H9 (cell line): ENCODE results near the gene COMMD10. TPM values are rescaled to one million over a fixed set of nuclear protein-coding genes. Genes with fewer than 3 reads are reported as not detected.

Experiments
- DNase-seq: peaks from one replicate; pipeline ENCODE4 v3.0.0-alpha.2; 2017
- H2AFZ ChIP-seq: one replicate; pipeline ENCODE4 v1.6.1; 2013; ENCODE audit warnings: mild to moderate bottlenecking, low read length, control low read depth, moderate library complexity
- H2AK5ac ChIP-seq: 2 replicates; pipeline ENCODE4 v1.6.1; 2013; ENCODE audit warnings: low read length, control low read depth, mixed read lengths; ENCODE audit not compliant: insufficient read length
- H2BK120ac ChIP-seq: one replicate; pipeline ENCODE4 v1.6.1; 2013; ENCODE audit warnings: low read depth, mild to moderate bottlenecking, low read length, control low read depth, inconsistent platforms; ENCODE audit not compliant: poor library complexity, severe bottlenecking
- H2BK12ac ChIP-seq: 2 replicates; pipeline ENCODE4 v1.6.1; 2013; ENCODE audit warnings: low read length, control low read depth, mixed read lengths, low read depth; ENCODE audit not compliant: insufficient read length
- H2BK15ac ChIP-seq: 2 replicates; pipeline ENCODE4 v1.6.1; 2013; ENCODE audit warnings: low read depth, low read length, control low read depth
- H2BK20ac ChIP-seq: one replicate; pipeline ENCODE4 v1.6.1; 2013; ENCODE audit warnings: low read depth, mild to moderate bottlenecking, low read length, control low read depth, inconsistent platforms; ENCODE audit not compliant: poor library complexity, severe bottlenecking
- H2BK5ac ChIP-seq: 2 replicates; pipeline ENCODE4 v1.6.1; 2013; ENCODE audit warnings: low read length, control low read depth, mixed read lengths; ENCODE audit not compliant: insufficient read length
- H3K14ac ChIP-seq: 2 replicates; pipeline ENCODE4 v1.6.1; 2013; ENCODE audit warnings: low read length, control low read depth; ENCODE audit not compliant: insufficient read depth
- H3K18ac ChIP-seq: 2 replicates; pipeline ENCODE4 v1.6.1; 2013; ENCODE audit warnings: low read depth, mild to moderate bottlenecking, mixed read lengths, low read length, control low read depth; ENCODE audit not compliant: insufficient read length
- H3K23ac ChIP-seq: 2 replicates; pipeline ENCODE4 v1.6.1; 2013; ENCODE audit warnings: low read length, control low read depth, mixed read lengths, low read depth; ENCODE audit not compliant: insufficient read length
- H3K23me2 ChIP-seq: 2 replicates; pipeline ENCODE4 v1.6.1; 2013; ENCODE audit warnings: low read depth, mild to moderate bottlenecking, mixed read lengths, low read length, control low read depth; ENCODE audit not compliant: insufficient read length, poor library complexity, severe bottlenecking
- H3K27ac ChIP-seq: 2 replicates; pipeline ENCODE4 v1.5.1; 2013; ENCODE audit warnings: low read length, control low read depth, mixed read lengths, low read depth; ENCODE audit not compliant: insufficient read length
- H3K27me3 ChIP-seq: 2 replicates; pipeline ENCODE4 v1.6.1; 2013; ENCODE audit warnings: low read length, control low read depth, inconsistent platforms; ENCODE audit not compliant: insufficient read depth
- H3K4ac ChIP-seq: 2 replicates; pipeline ENCODE4 v1.6.1; 2013; ENCODE audit warnings: low read depth, mild to moderate bottlenecking, control low read depth, inconsistent platforms, low read length, moderate library complexity
- H3K4me1 ChIP-seq: 2 replicates; pipeline ENCODE4 v1.6.1; 2013; ENCODE audit warnings: low read length, control low read depth, inconsistent platforms; ENCODE audit not compliant: insufficient read depth
- H3K4me2 ChIP-seq: 2 replicates; pipeline ENCODE4 v1.6.1; 2013; ENCODE audit warnings: low read length, control low read depth, mixed read lengths; ENCODE audit not compliant: insufficient read length, insufficient read depth
- H3K56ac ChIP-seq: 2 replicates; pipeline ENCODE4 v1.6.1; 2013; ENCODE audit warnings: low read depth, mild to moderate bottlenecking, mixed read lengths, low read length, control low read depth; ENCODE audit not compliant: insufficient read length
- H3K79me1 ChIP-seq: 2 replicates; pipeline ENCODE4 v1.6.1; 2013; ENCODE audit warnings: low read depth, mild to moderate bottlenecking, moderate library complexity, low read length, control low read depth, inconsistent platforms; ENCODE audit not compliant: insufficient read depth, poor library complexity, severe bottlenecking
- H3K79me2 ChIP-seq: 2 replicates; pipeline ENCODE4 v1.6.1; 2013; ENCODE audit warnings: low read length, control low read depth, inconsistent platforms; ENCODE audit not compliant: insufficient read depth
- H3K9ac ChIP-seq: 2 replicates; pipeline ENCODE4 v1.6.1; 2013; ENCODE audit warnings: low read length, control low read depth, mixed read lengths; ENCODE audit not compliant: insufficient read length; ENCODE audit errors: extremely low read depth
- H3K9me3 ChIP-seq: one replicate; pipeline ENCODE4 v1.6.1; 2013; ENCODE audit warnings: low read depth, low read length, inconsistent platforms; ENCODE audit not compliant: control insufficient read depth
- H3T11ph ChIP-seq: one replicate; pipeline ENCODE4 v1.6.1; 2013; ENCODE audit warnings: mild to moderate bottlenecking, low read length, control low read depth, inconsistent platforms
- H4K20me1 ChIP-seq: one replicate; pipeline ENCODE4 v1.6.1; 2013; ENCODE audit not compliant: control insufficient read depth, insufficient read length, insufficient read depth
- H4K5ac ChIP-seq: 2 replicates; pipeline ENCODE4 v1.6.1; 2013; ENCODE audit warnings: low read depth, mild to moderate bottlenecking, mixed read lengths, low read length, control low read depth; ENCODE audit not compliant: insufficient read length
- H4K8ac ChIP-seq: replicated peaks from 2 replicates; pipeline ENCODE4 v1.6.1; 2013; ENCODE audit warnings: low read length, control low read depth, mixed read lengths, low read depth; ENCODE audit not compliant: insufficient read length
- H4K91ac ChIP-seq: 2 replicates; pipeline ENCODE4 v1.6.1; 2013; ENCODE audit warnings: low read depth, mild to moderate bottlenecking, moderate library complexity, mixed read lengths, low read length, control low read depth; ENCODE audit not compliant: insufficient read length
- H3K27ac Mint-ChIP-seq, 3 experiments: 2 replicates in 2 of 3; 3 replicates in 1 of 3; pipeline ENCODE4 v1.8.0; 2020 to 2021; ENCODE audit warnings: mixed read lengths in 3 of 3, mild to moderate bottlenecking in 1 of 3, moderate library complexity in 1 of 3
- H3K27me3 Mint-ChIP-seq: 2 replicates; pipeline ENCODE4 v1.8.0; 2021; ENCODE audit warnings: low read depth, mild to moderate bottlenecking, moderate library complexity, mixed read lengths
- H3K36me3 Mint-ChIP-seq, 3 experiments: 2 replicates in 2 of 3; 3 replicates in 1 of 3; pipeline ENCODE4 v1.8.0; 2020 to 2021; ENCODE audit warnings: low read depth in 3 of 3, mixed read lengths in 3 of 3; ENCODE audit not compliant: insufficient read depth in 1 of 3
- H3K4me1 Mint-ChIP-seq, 2 experiments: 2 replicates each; pipeline ENCODE4 v1.8.0; 2020; ENCODE audit warnings: mixed read lengths in 2 of 2
- H3K4me3 Mint-ChIP-seq, 2 experiments: 2 replicates in 1 of 2; 3 replicates in 1 of 2; pipeline ENCODE4 v1.8.0; 2020 to 2021; ENCODE audit warnings: mild to moderate bottlenecking in 2 of 2, mixed read lengths in 2 of 2, moderate library complexity in 1 of 2
- H3K9me3 Mint-ChIP-seq, 2 experiments: 2 replicates in 1 of 2; 3 replicates in 1 of 2; pipeline ENCODE4 v1.8.0; 2020; ENCODE audit warnings: mild to moderate bottlenecking in 2 of 2, mixed read lengths in 2 of 2, moderate library complexity in 1 of 2
- CTCF ChIP-seq: fragments of 200-600 bp; sonication (generic); conservative IDR thresholded peaks from 3 replicates; pipeline ENCODE4 v1.8.0; 2021; ENCODE audit warnings: antibody characterized with exemption, mild to moderate bottlenecking
- total RNA-seq: library from RNA; stranded (reverse); gene quantifications from 2 replicates; pipeline ENCODE4 v1.2.1, GENCODE V29; 2021

COMMD10 gene
- total RNA-seq, 1 experiment from 2014 or later = 33.9 TPM

- Mint-ChIP-seq H3K9me3 (peaks cover 12 to 26% of the 10 kb centered on the region in 2 experiments; a peak in 4 of 5 replicates), H3K27ac (no peak overlapping the region), H3K36me3 (peaks cover 0 to 17% (median 4%) of the 10 kb centered on the region in 3 experiments; a peak in 5 of 7 replicates), H3K4me3 (no peak overlapping the region), H3K27me3 (no peaks in the 10 kb centered on the region), H3K4me1 (no peaks in the 10 kb centered on the region)
- Histone ChIP-seq H3K9ac (no peak overlapping the region), H4K20me1 (no peaks in the 10 kb centered on the region), H2BK12ac (no peak overlapping the region), H2AK5ac (no peak overlapping the region), H4K5ac (no peak overlapping the region), H3K27me3 (no peaks in the 10 kb centered on the region), H4K91ac (no peak overlapping the region), H3K56ac (no peak overlapping the region), H2BK5ac (no peak overlapping the region), H3K79me2 (no peaks in the 10 kb centered on the region), H3K23me2 (no peaks in the 10 kb centered on the region), H4K8ac (no peak overlapping the region), H3K23ac (no peak overlapping the region), H3K79me1 (no peaks in the 10 kb centered on the region), H2AFZ (no peak overlapping the region), H3K9me3 (no peaks in the 10 kb centered on the region), H3K4me1 (no peaks in the 10 kb centered on the region), H3T11ph (no peak overlapping the region), H2BK15ac (no peak overlapping the region), H3K4ac (no peak overlapping the region), H3K27ac (no peak overlapping the region), H2BK20ac (no peak overlapping the region), H3K14ac (no peak overlapping the region), H2BK120ac (no peak overlapping the region), H3K18ac (no peak overlapping the region), H3K4me2 (no peak overlapping the region)
- no peak for DNase-seq
- TF ChIP-seq CTCF = no peak
Observed at GRCh38 chr5:116249648-116250047, 164.8 kb downstream of the COMMD10 start.
